HepG2 (cell line): Measurements from ENCODE around the gene MAPK1.

Source experiments
- BCLAF1 ChIP-seq: fragments of 450-650 bp; IDR thresholded peaks from 2 replicates; pipeline ENCODE4 v1.6.1; 2017; ENCODE audit warnings: mild to moderate bottlenecking
- HMG20A ChIP-seq: IDR thresholded peaks from 2 replicates; pipeline ENCODE4 v1.6.1; 2016; ENCODE audit warnings: borderline replicate concordance
- JDP2 ChIP-seq: sonication (generic); formaldehyde crosslinking; IDR thresholded peaks from 2 replicates; pipeline ENCODE4 v1.8.1; 2022; ENCODE audit warnings: missing genetic modification reagents, borderline replicate concordance
- KDM1A ChIP-seq: IDR thresholded peaks from 2 replicates; pipeline ENCODE4 v1.6.1; 2016; ENCODE audit warnings: missing compliant biosample characterization
- SNAI1 ChIP-seq: sonication (generic); formaldehyde crosslinking; IDR thresholded peaks from 2 replicates; pipeline ENCODE4 v1.5.0; 2020; ENCODE audit warnings: mild to moderate bottlenecking, missing genetic modification reagents, borderline replicate concordance
- ZZZ3 ChIP-seq: sonication (generic); formaldehyde crosslinking; IDR thresholded peaks from 2 replicates; pipeline ENCODE4 v1.4.0; 2020; ENCODE audit warnings: missing genetic modification reagents, mild to moderate bottlenecking, borderline replicate concordance
- TF ChIP-seq, protein P1 (sequence below): sonication (generic); formaldehyde crosslinking; IDR thresholded peaks from 2 replicates; pipeline ENCODE4 v1.5.0; 2020; ENCODE audit warnings: mild to moderate bottlenecking, missing genetic modification reagents, moderate library complexity
- TF ChIP-seq, protein P2 (sequence below), 2 experiments: sonication (generic) in 1 of 2; formaldehyde crosslinking in 1 of 2; IDR thresholded peaks; 2 replicates each; pipeline versions ENCODE4 v1.5.1 to v1.6.1; 2011 to 2020; ENCODE audit warnings: borderline replicate concordance in 1 of 2, low read depth in 1 of 2, low read length in 1 of 2, mild to moderate bottlenecking in 1 of 2, missing genetic modification reagents in 1 of 2, moderate library complexity in 1 of 2

DNA sequence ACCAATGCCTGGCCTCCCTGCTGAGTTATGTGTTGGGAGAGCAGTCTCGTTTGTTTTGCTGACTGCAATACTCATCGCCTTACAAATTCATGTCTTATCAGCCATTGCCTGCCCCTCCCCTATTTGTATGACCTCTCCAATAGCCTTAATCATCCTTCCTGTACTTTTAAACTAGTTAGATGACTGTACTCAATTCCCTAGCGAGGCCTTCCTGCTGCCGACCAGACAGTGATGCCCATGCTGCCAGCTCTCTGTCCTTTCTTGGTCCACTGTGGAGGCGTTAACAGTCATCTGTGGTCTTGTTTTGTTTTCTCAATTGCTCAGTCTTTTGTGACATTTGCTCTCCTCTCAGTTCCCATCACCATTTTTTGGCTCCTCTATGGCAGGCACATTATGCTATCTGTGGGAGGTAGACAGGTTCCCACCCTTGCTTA lies 111.6 kb downstream of the MAPK1 start:
- TF ChIP-seq, protein P1, sequence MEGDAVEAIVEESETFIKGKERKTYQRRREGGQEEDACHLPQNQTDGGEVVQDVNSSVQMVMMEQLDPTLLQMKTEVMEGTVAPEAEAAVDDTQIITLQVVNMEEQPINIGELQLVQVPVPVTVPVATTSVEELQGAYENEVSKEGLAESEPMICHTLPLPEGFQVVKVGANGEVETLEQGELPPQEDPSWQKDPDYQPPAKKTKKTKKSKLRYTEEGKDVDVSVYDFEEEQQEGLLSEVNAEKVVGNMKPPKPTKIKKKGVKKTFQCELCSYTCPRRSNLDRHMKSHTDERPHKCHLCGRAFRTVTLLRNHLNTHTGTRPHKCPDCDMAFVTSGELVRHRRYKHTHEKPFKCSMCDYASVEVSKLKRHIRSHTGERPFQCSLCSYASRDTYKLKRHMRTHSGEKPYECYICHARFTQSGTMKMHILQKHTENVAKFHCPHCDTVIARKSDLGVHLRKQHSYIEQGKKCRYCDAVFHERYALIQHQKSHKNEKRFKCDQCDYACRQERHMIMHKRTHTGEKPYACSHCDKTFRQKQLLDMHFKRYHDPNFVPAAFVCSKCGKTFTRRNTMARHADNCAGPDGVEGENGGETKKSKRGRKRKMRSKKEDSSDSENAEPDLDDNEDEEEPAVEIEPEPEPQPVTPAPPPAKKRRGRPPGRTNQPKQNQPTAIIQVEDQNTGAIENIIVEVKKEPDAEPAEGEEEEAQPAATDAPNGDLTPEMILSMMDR (CRISPR knock-in tag): no peak
- no peak for TF ChIP-seq KDM1A (CRISPR knock-in tag)
- TF ChIP-seq ZZZ3 (CRISPR knock-in tag): no peak
- TF ChIP-seq HMG20A: no peak
- TF ChIP-seq, protein P2, sequence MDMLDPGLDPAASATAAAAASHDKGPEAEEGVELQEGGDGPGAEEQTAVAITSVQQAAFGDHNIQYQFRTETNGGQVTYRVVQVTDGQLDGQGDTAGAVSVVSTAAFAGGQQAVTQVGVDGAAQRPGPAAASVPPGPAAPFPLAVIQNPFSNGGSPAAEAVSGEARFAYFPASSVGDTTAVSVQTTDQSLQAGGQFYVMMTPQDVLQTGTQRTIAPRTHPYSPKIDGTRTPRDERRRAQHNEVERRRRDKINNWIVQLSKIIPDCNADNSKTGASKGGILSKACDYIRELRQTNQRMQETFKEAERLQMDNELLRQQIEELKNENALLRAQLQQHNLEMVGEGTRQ (IDR thresholded peaks at IDR 0.05; ENCODE audit: low read depth, low read length): no peak
- TF ChIP-seq, protein P2 (CRISPR knock-in tag; IDR thresholded peaks at IDR 0.05; ENCODE audit: borderline replicate concordance): no peak
- TF ChIP-seq JDP2: no peak
- no peak for TF ChIP-seq SNAI1
- no peak for TF ChIP-seq BCLAF1
